Cardiac septum (tissue), 1 donor: ENCODE results near the gene KRT79. TPM values are rescaled to one million over a fixed set of nuclear protein-coding genes. Genes with fewer than 3 reads are reported as not detected.
"Not testable (repeated sequence)": the region's sequence is repeated elsewhere in the genome, so short reads cannot be mapped to it uniquely, and the experiment has no call there.

Experiments
- DNase-seq: peaks from one replicate; pipeline ENCODE4 v3.0.0-alpha.2; 2020; ENCODE audit warnings: low spot score
- intact Hi-C: fragments of 100-400 bp; cut with DNase I; formaldehyde crosslinking; loops from one replicate; pipeline ENCODE4 v1.14.0; 2022
- total RNA-seq: library from RNA; stranded (reverse); fragmentation: NEBNext Ultra II Directional; extraction: Animal tissue kit (Norgen Biotek cat#: 25700); gene quantifications from one replicate; pipeline ENCODE4 v1.2.1, GENCODE V29; 2021
- donor health status: DM: no; HTN: no; CAD: no.

KRT79 gene
- total RNA-seq, 1 donor from 2014 or later = not detected

- no peak for DNase-seq
- intact Hi-C loops = no loop called here
Measured at GRCh38 chr12:52865090-52865944, 31.2 kb upstream of the KRT79 start.

GRCh38 chr12:52862023-52862422 lies 27.9 kb upstream of the KRT79 start:
- DNase-seq = no peak
- intact Hi-C loops = no loop called here

GRCh38 chr12:52861511-52861910 lies 27.4 kb upstream of the KRT79 start:
- intact Hi-C loops = no loop called here

GRCh38 chr12:52860102-52860823 lies 26.2 kb upstream of the KRT79 start:
- intact Hi-C loops = no loop called here
- DNase-seq = no peak

More at GRCh38 chr12:52861511-52861910, 27.4 kb upstream of the KRT79 start:
- DNase-seq = no peak

GRCh38 chr12:52857500-52857899 lies 23.4 kb upstream of the KRT79 start:
- intact Hi-C loops = no loop called here
- DNase-seq = no peak

GRCh38 chr12:52856787-52857186 lies 22.7 kb upstream of the KRT79 start:
- DNase-seq = no peak
- intact Hi-C loops = no loop called here

- DNase-seq, intact Hi-C loops: not testable (repeated sequence)
Measured at GRCh38 chr12:52856077-52856476, 22.0 kb upstream of the KRT79 start.

GRCh38 chr12:52851787-52852186 lies 17.7 kb upstream of the KRT79 start:
- intact Hi-C loops = no loop called here
- no peak for DNase-seq

GRCh38 chr12:52850681-52851080 lies 16.6 kb upstream of the KRT79 start:
- intact Hi-C loops = no loop called here

GRCh38 chr12:52849511-52849910 lies 15.4 kb upstream of the KRT79 start:
- intact Hi-C loops = no loop called here

More at GRCh38 chr12:52850681-52851080, 16.6 kb upstream of the KRT79 start:
- no peak for DNase-seq

GRCh38 chr12:52848661-52849255 lies 14.6 kb upstream of the KRT79 start, which contains the start of gene KRT78:
Gene KRT78, minus strand, starts transcription at chr12:52848994. Its CDS starts 64 bp downstream, at chr12:52848930.
- intact Hi-C loops = no loop called here
- no peak for DNase-seq

More at GRCh38 chr12:52849511-52849910, 15.4 kb upstream of the KRT79 start:
- no peak for DNase-seq

- intact Hi-C loops = no loop called here
- no peak for DNase-seq
Measured at GRCh38 chr12:52847335-52848102, 13.4 kb upstream of the KRT79 start.

- intact Hi-C loops = no loop called here
- no peak for DNase-seq
Measured at GRCh38 chr12:52846356-52846970, 12.4 kb upstream of the KRT79 start.

- intact Hi-C loops = no loop called here
- no peak for DNase-seq
Measured at GRCh38 chr12:52845946-52846345, 11.8 kb upstream of the KRT79 start.

- intact Hi-C loops = no loop called here
- DNase-seq = no peak
Measured at GRCh38 chr12:52844386-52844785, 10.3 kb upstream of the KRT79 start.

- DNase-seq = no peak
- intact Hi-C loops = no loop called here
Measured at GRCh38 chr12:52839436-52840105, 5.5 kb upstream of the KRT79 start.

- intact Hi-C loops = no loop called here
- DNase-seq = no peak
Measured at GRCh38 chr12:52838609-52839435, 4.7 kb upstream of the KRT79 start.
